A673 (cell line): Measurements from ENCODE around the gene TBC1D2B.

Source experiments
- CTCF ChIP-seq: fragments of 300-800, 200-600 bp; sonication (generic); conservative IDR thresholded peaks from 2 replicates; pipeline ENCODE4 v1.5.1; 2017; ENCODE audit warnings: low read depth, mild to moderate bottlenecking, antibody characterized with exemption, low read length, moderate library complexity, mixed read lengths
- EZH2 ChIP-seq: fragments of 200-600 bp; sonication (generic); IDR thresholded peaks from 2 replicates; pipeline ENCODE4 v1.6.1; 2017; ENCODE audit warnings: borderline replicate concordance, low read depth, mild to moderate bottlenecking, mixed read lengths, antibody characterized with exemption, low read length; ENCODE audit not compliant: poor library complexity, severe bottlenecking

DNA sequence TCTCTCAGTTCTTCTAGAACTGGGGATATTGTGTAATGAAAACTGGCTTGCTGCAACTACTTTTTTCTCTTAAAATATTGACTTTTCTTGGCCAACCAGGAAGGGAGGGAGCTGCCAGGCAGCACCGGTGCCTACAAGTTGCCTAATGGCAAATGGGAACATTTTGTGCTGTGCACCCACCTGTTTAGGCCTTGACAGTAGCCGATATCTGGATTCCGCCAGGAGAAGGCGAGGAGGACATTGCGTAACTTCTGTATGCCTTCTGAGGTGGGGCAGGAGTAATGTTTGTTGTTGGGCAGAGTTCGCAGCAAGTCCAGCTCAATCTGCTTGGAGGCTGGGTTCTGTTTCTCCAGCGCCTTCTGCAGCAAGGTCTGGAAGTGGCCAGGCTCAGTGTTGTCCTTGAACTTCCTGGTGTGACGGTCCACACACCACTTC lies 64.9 kb downstream of the TBC1D2B start:
- TF ChIP-seq CTCF = no peak
- TF ChIP-seq EZH2 = no peak
